ENCODE measurements around the gene JDP2. TPM values are rescaled to one million over a fixed set of nuclear protein-coding genes. Genes with fewer than 3 reads are reported as not detected.

Gene JDP2
- total RNA-seq, 4 donors from 2014 or later: 59.7 to 141 (median 78.4) TPM

DNA sequence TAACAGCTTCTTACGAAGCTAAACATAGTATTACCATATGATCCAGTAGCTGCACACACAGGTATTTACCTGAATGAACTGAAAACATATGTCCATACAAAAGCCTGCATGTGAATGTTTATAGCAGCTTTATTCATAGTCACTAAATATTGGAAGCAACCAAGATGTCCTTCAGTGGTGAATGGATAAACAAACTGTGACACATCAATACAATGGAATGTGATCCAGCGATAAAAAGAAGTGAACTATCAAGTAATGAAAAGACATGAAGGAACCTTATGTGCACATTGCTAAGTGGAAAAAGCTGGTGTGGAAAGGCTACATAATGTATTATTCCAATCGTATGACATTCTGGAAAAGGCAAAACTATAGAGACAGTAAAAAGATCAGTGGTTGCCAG, 38.1 kb upstream of the JDP2 start:
- ATAC-seq (ENCODE audit: low FRiP score): no peak
- DNase-seq (ENCODE audit: low spot score): no peak
- TF ChIP-seq, protein P1, sequence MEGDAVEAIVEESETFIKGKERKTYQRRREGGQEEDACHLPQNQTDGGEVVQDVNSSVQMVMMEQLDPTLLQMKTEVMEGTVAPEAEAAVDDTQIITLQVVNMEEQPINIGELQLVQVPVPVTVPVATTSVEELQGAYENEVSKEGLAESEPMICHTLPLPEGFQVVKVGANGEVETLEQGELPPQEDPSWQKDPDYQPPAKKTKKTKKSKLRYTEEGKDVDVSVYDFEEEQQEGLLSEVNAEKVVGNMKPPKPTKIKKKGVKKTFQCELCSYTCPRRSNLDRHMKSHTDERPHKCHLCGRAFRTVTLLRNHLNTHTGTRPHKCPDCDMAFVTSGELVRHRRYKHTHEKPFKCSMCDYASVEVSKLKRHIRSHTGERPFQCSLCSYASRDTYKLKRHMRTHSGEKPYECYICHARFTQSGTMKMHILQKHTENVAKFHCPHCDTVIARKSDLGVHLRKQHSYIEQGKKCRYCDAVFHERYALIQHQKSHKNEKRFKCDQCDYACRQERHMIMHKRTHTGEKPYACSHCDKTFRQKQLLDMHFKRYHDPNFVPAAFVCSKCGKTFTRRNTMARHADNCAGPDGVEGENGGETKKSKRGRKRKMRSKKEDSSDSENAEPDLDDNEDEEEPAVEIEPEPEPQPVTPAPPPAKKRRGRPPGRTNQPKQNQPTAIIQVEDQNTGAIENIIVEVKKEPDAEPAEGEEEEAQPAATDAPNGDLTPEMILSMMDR (IDR thresholded peaks at IDR 0.05): no peak

GRCh38 chr14:75390183-75390582, 37.6 kb upstream of the JDP2 start:
- TF ChIP-seq, protein P1 (IDR thresholded peaks at IDR 0.05): no peak
- no peak for DNase-seq (ENCODE audit: low spot score)
- ATAC-seq (ENCODE audit: low FRiP score): no peak

DNA sequence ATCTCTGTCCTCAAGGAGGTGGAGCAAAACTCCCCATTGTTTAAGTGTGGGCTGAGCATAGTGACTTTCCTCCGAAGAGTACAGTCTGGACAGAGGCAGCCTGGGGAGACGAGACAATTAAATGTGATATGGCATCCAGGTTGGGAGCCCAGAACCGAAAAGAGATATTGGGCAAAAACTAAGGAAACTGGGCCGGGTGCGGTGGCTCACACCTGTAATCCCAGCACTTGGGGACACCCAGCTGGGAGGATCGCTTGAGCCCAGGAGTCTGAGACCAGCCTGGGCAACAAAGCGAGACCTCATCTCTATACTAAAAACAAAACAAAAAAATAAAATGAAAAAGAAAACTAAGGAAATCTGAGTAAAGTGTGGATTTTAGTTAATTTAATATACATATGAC, 35.9 kb upstream of the JDP2 start:
- ATAC-seq (ENCODE audit: low FRiP score): no peak
- TF ChIP-seq, protein P1 (IDR thresholded peaks at IDR 0.05): no peak
- no peak for DNase-seq (ENCODE audit: low spot score)

DNA sequence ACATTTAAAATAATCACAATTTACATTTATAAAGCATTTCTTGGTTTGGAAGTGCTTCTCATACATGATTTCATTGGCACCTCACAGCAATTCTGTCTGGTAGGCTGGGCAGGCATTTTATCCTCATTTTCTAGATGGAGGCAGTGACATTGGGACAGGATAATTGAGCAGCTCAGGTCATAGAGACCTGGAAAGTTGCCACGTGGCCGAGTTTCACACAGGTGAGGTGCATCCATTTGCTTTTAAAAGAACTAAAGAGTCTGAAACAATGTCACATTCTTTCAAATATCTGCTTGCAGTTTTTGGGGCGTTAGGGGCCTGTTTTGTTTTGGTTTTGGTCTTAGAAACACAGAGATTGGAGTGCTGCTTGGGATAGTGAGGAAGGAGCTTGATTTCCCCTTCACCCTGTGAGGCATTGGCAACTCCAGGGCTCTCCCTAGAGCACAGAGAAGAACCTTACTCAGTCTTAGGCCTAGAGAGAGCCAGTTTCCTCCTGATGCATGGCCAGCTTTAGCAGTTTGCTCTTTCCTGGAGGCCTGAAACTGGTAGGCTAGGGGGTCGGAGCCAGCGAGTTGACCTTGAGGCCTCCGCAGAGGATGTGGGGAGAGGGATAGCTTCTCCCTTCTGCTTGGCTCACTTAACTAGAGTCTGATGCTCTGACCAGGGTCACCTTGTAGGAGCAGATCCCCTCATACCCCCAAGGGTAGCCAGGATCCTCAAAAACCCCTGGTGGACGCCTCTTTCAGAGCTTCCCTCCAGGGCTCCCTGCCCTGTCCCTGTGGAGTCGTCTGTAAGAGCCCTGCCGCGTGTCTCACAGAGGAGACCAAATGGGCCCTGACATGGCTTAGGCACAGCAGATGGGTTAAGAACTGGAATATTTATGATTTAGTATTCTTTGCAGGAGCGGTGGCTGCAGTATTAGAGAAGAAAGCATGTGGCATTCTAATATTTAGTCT, 34.9 kb upstream of the JDP2 start:
- TF ChIP-seq, protein P1 (IDR thresholded peaks at IDR 0.05): no peak
- no peak for ATAC-seq (ENCODE audit: low FRiP score)
- no peak for DNase-seq (ENCODE audit: low spot score)

DNA sequence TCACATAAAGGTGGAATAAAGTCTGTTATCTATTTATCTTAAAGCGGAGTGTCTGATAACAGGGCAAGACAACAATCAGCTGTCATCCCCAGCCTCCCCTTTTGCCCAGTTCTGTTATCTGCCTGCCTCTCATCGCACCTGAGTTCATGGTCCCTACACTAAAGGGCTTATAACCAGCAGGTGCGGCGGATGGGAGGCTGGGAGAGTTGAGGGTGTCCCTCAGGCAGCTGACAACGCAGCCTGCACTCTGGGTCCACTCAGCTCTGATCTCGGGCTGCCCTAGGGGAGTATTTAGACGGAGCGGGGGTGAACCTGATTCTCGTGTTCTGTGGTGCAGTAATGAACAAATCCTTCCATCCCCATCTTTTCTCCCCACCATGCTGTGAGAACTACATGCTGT, 34.0 kb upstream of the JDP2 start:
- no peak for ATAC-seq (ENCODE audit: low FRiP score)
- DNase-seq (ENCODE audit: low spot score): no peak
- TF ChIP-seq, protein P1 (IDR thresholded peaks at IDR 0.05): no peak

- TF ChIP-seq, protein P1 (IDR thresholded peaks at IDR 0.05): no peak
- DNase-seq (ENCODE audit: low spot score) (no peak), ATAC-seq (ENCODE audit: low FRiP score) (no peak)
Observed at GRCh38 chr14:75395862-75396261, 32.0 kb upstream of the JDP2 start.

DNA sequence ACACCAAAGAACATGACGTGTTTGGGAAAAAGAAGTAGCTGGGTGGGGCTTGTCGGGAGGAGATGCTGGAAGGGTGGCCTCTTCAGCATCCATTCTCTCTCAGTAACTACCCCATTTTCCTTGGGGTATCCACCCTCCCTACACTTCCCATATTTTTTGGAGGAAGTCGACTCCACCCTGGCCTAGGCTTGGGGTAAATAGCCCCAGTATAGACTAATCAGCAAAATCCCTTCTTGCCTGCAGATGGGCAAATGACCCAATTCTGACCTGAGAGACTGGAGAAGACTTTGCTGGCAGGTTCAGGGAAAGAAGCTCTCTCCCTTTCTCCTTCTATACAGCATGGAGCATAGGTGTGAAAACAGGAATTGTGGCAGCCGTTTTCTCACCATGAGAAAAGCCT, 28.5 kb upstream of the JDP2 start:
- TF ChIP-seq, protein P1 (IDR thresholded peaks at IDR 0.05): no peak
- no peak for DNase-seq (ENCODE audit: low spot score)

More for the DNA sequence above, 28.5 kb upstream of the JDP2 start:
- no peak for ATAC-seq (ENCODE audit: low FRiP score)
